K562 (cell line): ENCODE results near the gene ZNF652. TPM values are rescaled to one million over a fixed set of nuclear protein-coding genes. Genes with fewer than 3 reads are reported as not detected.
A peak's percentile ranks its signal among the peaks of the same experiment; 100 is the strongest.

Experiments used
- ATAC-seq: fragments of 200-7000 bp; cut with Tn5 transposase; 3 replicates; pipeline ENCODE4 v1.9.1; 2020; ENCODE audit warnings: moderate library complexity
- BruUV-seq: library from RNA; stranded (reverse); fragments of 400-500 nt; replicated peaks from 2 replicates; lab custom pipeline; 2021; lab: Mats Ljungman, UMichigan
- CTCF ChIA-PET: fragments of 300-600 bp; formaldehyde crosslinking; extraction: SDS; loops from one replicate; lab custom pipeline; 2021; ENCODE audit warnings: low intra/inter-chr PET ratio; lab: Yijun Ruan, JAX
- POLR2A ChIA-PET: fragments of 300-600, 350-650 bp; sonication (Branson Sonifier 250); formaldehyde crosslinking; extraction: SDS; loops from one replicate; lab custom pipeline; 2021; ENCODE audit warnings: antibody characterized with exemption, inconsistent platforms; lab: Yijun Ruan, JAX
- DNase-seq, 4 experiments: peaks; one replicate each; pipeline versions ENCODE4 v3.0.0 to v3.0.0-alpha.2; 2011 to 2018; ENCODE audit warnings: low spot score in 3 of 4, mixed read lengths in 3 of 4; ENCODE audit errors: extremely low read depth in 1 of 4
- FAIRE-seq: peaks from 2 replicates; lab custom pipeline; 2011; peaks lifted over from hg19 to GRCh38; lab: Jason Lieb, UNC
- H2AFZ ChIP-seq: 2 replicates; pipeline ENCODE4 v1.6.0; 2011; ENCODE audit warnings: low read depth, low read length, control low read depth, inconsistent platforms
- H3K27ac ChIP-seq: fragments of 200-600 bp; 3 replicates; pipeline ENCODE4 v1.8.0; 2011; ENCODE audit warnings: low read depth, mild to moderate bottlenecking, control low read depth, inconsistent platforms, low read length, moderate library complexity, mixed read lengths; ENCODE audit errors: extremely low read depth
- H3K27me3 ChIP-seq, 2 experiments: fragments of 300-600 bp in 1 of 2; 2 replicates in 1 of 2; 3 replicates in 1 of 2; pipeline versions ENCODE4 v1.6.0 to v1.8.0; 2011; ENCODE audit warnings: inconsistent platforms in 2 of 2, low read length in 2 of 2, mild to moderate bottlenecking in 1 of 2, mixed read lengths in 1 of 2, moderate library complexity in 1 of 2; ENCODE audit not compliant: control insufficient read depth in 2 of 2, insufficient read depth in 2 of 2
- H3K36me3 ChIP-seq: fragments of 300-600 bp; 3 replicates; pipeline ENCODE4 v1.8.0; 2011; ENCODE audit warnings: mild to moderate bottlenecking, low read length, inconsistent platforms; ENCODE audit not compliant: control insufficient read depth, insufficient read depth
- H3K4me1 ChIP-seq, 2 experiments: fragments of 200-600 bp in 1 of 2; replicated peaks in 1 of 2; 2 replicates in 1 of 2; 3 replicates in 1 of 2; pipeline versions ENCODE4 v1.5.1 to v1.8.0; 2011; ENCODE audit warnings: inconsistent platforms in 2 of 2, low read length in 2 of 2, mild to moderate bottlenecking in 1 of 2, mixed read lengths in 1 of 2, moderate library complexity in 1 of 2; ENCODE audit not compliant: control insufficient read depth in 2 of 2, insufficient read depth in 2 of 2
- H3K4me2 ChIP-seq: 2 replicates; pipeline ENCODE4 v1.6.1; 2011; ENCODE audit warnings: low read length, control low read depth, inconsistent platforms, mixed read lengths; ENCODE audit not compliant: insufficient read depth
- H3K4me3 ChIP-seq: fragments of 200-600 bp; sonication (generic), shearing (Covaris generic); 2 replicates; pipeline ENCODE4 v1.5.1; 2016; ENCODE audit warnings: control low read depth, inconsistent platforms
- H3K79me2 ChIP-seq: fragments of 200-600 bp; 3 replicates; pipeline ENCODE4 v1.8.0; 2011; ENCODE audit warnings: low read length, inconsistent platforms; ENCODE audit not compliant: control insufficient read depth, insufficient read depth
- H3K9ac ChIP-seq, 2 experiments: 2 replicates each; pipeline versions ENCODE4 v1.6.0 to v1.6.1; 2011; ENCODE audit warnings: low read depth in 2 of 2, low read length in 2 of 2, control low read depth in 1 of 2, inconsistent platforms in 1 of 2, mild to moderate bottlenecking in 1 of 2, mixed read lengths in 1 of 2; ENCODE audit not compliant: insufficient read depth in 1 of 2
- H3K9me1 ChIP-seq: one replicate; pipeline ENCODE4 v1.6.0; 2011; ENCODE audit warnings: inconsistent platforms, mild to moderate bottlenecking, low read length, moderate library complexity; ENCODE audit not compliant: control insufficient read depth, insufficient read depth
- H3K9me3 ChIP-seq: replicated peaks from 2 replicates; pipeline ENCODE4 v1.5.1; 2011; ENCODE audit warnings: low read depth, low read length, inconsistent platforms; ENCODE audit not compliant: control insufficient read depth, insufficient read depth
- H4K20me1 ChIP-seq: replicated peaks from 2 replicates; pipeline ENCODE4 v1.6.1; 2011; ENCODE audit warnings: low read length, inconsistent platforms, mixed read lengths; ENCODE audit not compliant: control insufficient read depth, insufficient read depth
- CREB3L1 ChIP-seq: fragments of 450-650 bp; IDR thresholded peaks from 2 replicates; pipeline ENCODE4 v1.6.1; 2014; ENCODE audit warnings: low read depth, mild to moderate bottlenecking, moderate library complexity, borderline replicate concordance
- FOXP1 ChIP-seq: sonication (generic); formaldehyde crosslinking; IDR thresholded peaks from 2 replicates; pipeline ENCODE4 v1.8.0; 2022; ENCODE audit warnings: mild to moderate bottlenecking, missing genetic modification reagents
- KDM5B ChIP-seq: fragments of 200-600 bp; sonication (generic); IDR thresholded peaks from 2 replicates; pipeline ENCODE4 v1.6.1; 2012; ENCODE audit warnings: low read depth, mild to moderate bottlenecking, moderate library complexity, low read length, control low read depth, inconsistent platforms; ENCODE audit not compliant: insufficient replicate concordance
- NFIX ChIP-seq: fragments of 250-450 bp; sonication (Bioruptor Pico); IDR thresholded peaks from 2 replicates; pipeline ENCODE4 v1.4.0; 2020; ENCODE audit warnings: low read depth, mild to moderate bottlenecking, moderate library complexity
- OTX1 ChIP-seq: fragments of 450-650 bp; formaldehyde crosslinking; IDR thresholded peaks from 2 replicates; pipeline ENCODE4 v1.4.0; 2022; ENCODE audit warnings: mild to moderate bottlenecking
- PKNOX1 ChIP-seq: fragments of 450-650 bp; IDR thresholded peaks from 2 replicates; pipeline ENCODE4 v1.6.1; 2016
- POLR2H ChIP-seq: IDR thresholded peaks from 2 replicates; pipeline ENCODE4 v1.6.1; 2016; ENCODE audit warnings: missing genetic modification characterization, low read depth, mild to moderate bottlenecking, control low read depth, missing compliant biosample characterization, moderate library complexity
- PURB ChIP-seq: sonication (generic); formaldehyde crosslinking; IDR thresholded peaks from 2 replicates; pipeline ENCODE4 v1.9.0; 2021; ENCODE audit warnings: low read depth, mild to moderate bottlenecking, missing genetic modification reagents
- RUNX1 ChIP-seq: sonication (generic); IDR thresholded peaks from 2 replicates; pipeline ENCODE4 v1.6.1; 2016; ENCODE audit warnings: antibody characterized with exemption, low read depth
- SPI1 ChIP-seq: IDR thresholded peaks from 2 replicates; pipeline ENCODE4 v1.6.1; 2011; ENCODE audit warnings: low read depth, low read length, control low read depth, borderline replicate concordance
- TBP ChIP-seq: optimal IDR thresholded peaks from 2 replicates; pipeline ENCODE3; 2011; ENCODE audit warnings: low read depth, low read length, improper control_type of control experiment
- TCFL5 ChIP-seq: fragments of 250-450 bp; sonication (Bioruptor Pico); conservative IDR thresholded peaks from 2 replicates; pipeline ENCODE4 v1.6.1; 2021; ENCODE audit warnings: mild to moderate bottlenecking, moderate library complexity, matching md5 sums
- TEAD1 ChIP-seq, 2 experiments: fragments of 450-650 bp in 1 of 2; sonication (generic) in 1 of 2; formaldehyde crosslinking; IDR thresholded peaks; 2 replicates each; pipeline versions ENCODE4 v1.4.0 to v1.8.0; 2020 to 2022; ENCODE audit warnings: mild to moderate bottlenecking in 2 of 2, missing genetic modification reagents in 1 of 2
- ZBED1 ChIP-seq: IDR thresholded peaks from 2 replicates; pipeline ENCODE4 v1.6.1; 2014
- ZBTB43 ChIP-seq: sonication (generic); formaldehyde crosslinking; IDR thresholded peaks from 2 replicates; pipeline ENCODE4 v1.8.0; 2023; ENCODE audit warnings: mild to moderate bottlenecking, missing genetic modification reagents
- ZNF12 ChIP-seq: sonication (generic); formaldehyde crosslinking; IDR thresholded peaks from 2 replicates; pipeline ENCODE4 v1.4.0; 2020; ENCODE audit warnings: mild to moderate bottlenecking, missing genetic modification reagents
- WGBS: fragments of 100-300 bp; shearing (Covaris generic); methylation state at CpG from one replicate; pipeline ENCODE4 v1.1.6; 2016; ENCODE audit warnings: low coverage, mixed read lengths; ENCODE audit not compliant: insufficient coverage; ENCODE audit errors: missing lambda C conversion rate; 5-methylcytosine and 5-hydroxymethylcytosine counted together
- in situ Hi-C: fragments of 300-500 bp; cut with MboI; formaldehyde crosslinking; loops from 4 replicates; pipeline ENCODE4 v1.15.0; 2018; ENCODE audit warnings: inconsistent platforms, mixed read lengths
- intact Hi-C: fragments of 100-400 bp; cut with micrococcal nuclease; formaldehyde crosslinking; loops from 2 replicates; pipeline ENCODE4 v1.14.2; 2022
- polyA plus RNA-seq, 8 experiments: library from polyadenylated mRNA; depleted of rRNA in 4 of 8; stranded (reverse) in 5 of 8; unstranded in 3 of 8; fragments of >200 nt; fragmentation: Nextera tagmentation in 2 of 8; fragmentation: Illumina TruSeq in 1 of 8; extraction: Ambion mirVana in 2 of 8; extraction: Trizol in 1 of 8; gene quantifications; 2 replicates each; pipeline versions ENCODE4 v1.2.1 to v1.2.3, GENCODE V29; 2011 to 2014; ENCODE audit warnings: inconsistent platforms in 1 of 8, missing spikeins in 1 of 8
- total RNA-seq, 7 experiments: library from RNA; depleted of rRNA in 6 of 7; stranded (reverse); fragments of >200 nt in 6 of 7; fragmentation: Illumina TruSeq in 2 of 7; extraction: Trizol in 2 of 7; gene quantifications; 2 replicates each; pipeline versions ENCODE4 v1.2.1 to v1.2.3, GENCODE V29; 2011 to 2021; ENCODE audit warnings: low replicate concordance in 1 of 7

ZNF652 gene
- total and polyA plus RNA-seq, 9 of the 15 experiments (the other 6 are each of a cell fraction or from before 2014, with no cell fraction given) = 5.1 to 15.5 (median 7.8) TPM

GRCh38 chr17:49360796-49361128 is 1.3 kb downstream of the ZNF652 start:
- in situ Hi-C loops = no loop called here
- H4K20me1 ChIP-seq = no peaks in the 10 kb centered on the region; the same call in 1 of the 2 replicates
- H3K9ac ChIP-seq = peak overlapping the region; percentile 79 to 94; a peak in 3 of 4 replicates
- DNase-seq (no peak), ATAC-seq (no peak), FAIRE-seq (peak; percentile 83)
- H2AFZ ChIP-seq = peak overlapping the region; percentile 73
- peaks cover 52% of the 10 kb centered on the region for H3K79me2 ChIP-seq
- peak overlapping the region; percentile 89; the same call in 2 of the 3 replicates for H3K27ac ChIP-seq
- no peaks in the 10 kb centered on the region for H3K27me3 ChIP-seq
- H3K9me3 ChIP-seq = no peaks in the 10 kb centered on the region
- intact Hi-C loops = no loop called here
- peak overlapping the region; percentile 86 for H3K4me3 ChIP-seq
- no peaks in the 10 kb centered on the region for H3K9me1 ChIP-seq
- BruUV-seq = no TSS peak
- POLR2A ChIA-PET = interaction anchor here (0.6 to 2.2 kb wide), 7 partner anchors 9 to 1343 kb away, joined by 3 to 12 read pairs (median 3); no protein-coding TSS in a partner anchor
- peaks cover 15 to 40% of the 10 kb centered on the region in 2 experiments; a peak in 4 of 5 replicates for H3K4me1 ChIP-seq
- no peaks in the 10 kb centered on the region for H3K36me3 ChIP-seq
- 7% methylated on average over 8 of the region's 8 CpGs for WGBS
- CTCF ChIA-PET = no interaction called here
- H3K4me2 ChIP-seq = peak overlapping the region; percentile 82
- TF ChIP-seq ZBTB43 (CRISPR knock-in tag) (peak; percentile 35; the same call in 1 of the 2 replicates), TBP (no peak), SPI1 (peak; percentile 41; the same call in 1 of the 2 replicates), POLR2H (tag) (no peak), KDM5B (peak; percentile 28), ZNF12 (no peak), ZBED1 (no peak), PURB (CRISPR knock-in tag) (no peak), PKNOX1 (peak; percentile 31; the same call in 1 of the 2 replicates), OTX1 (CRISPR knock-in tag) (no peak), RUNX1 (no peak), FOXP1 (CRISPR knock-in tag) (no peak), CREB3L1 (no peak), TCFL5 (CRISPR knock-in tag) (no peak), TEAD1 (CRISPR knock-in tag; IDR thresholded peaks at IDR 0.05) (0 out of 4 replicates have a peak, but pooled peaks of 1 of the 2 experiments have one; percentile 8), NFIX (CRISPR knock-in tag) (no peak)
